ENCODE data around the gene BUD31. TPM values are rescaled to one million over a fixed set of nuclear protein-coding genes. Genes with fewer than 3 reads are reported as not detected.

BUD31 gene
- total and polyA plus RNA-seq, 2 experiments from 2014 or later: 77.1 to 247 TPM

- TF ChIP-seq REST (IDR thresholded peaks at IDR 0.05; ENCODE audit: unreplicated experiment) (peak; percentile 19), ETS1 (IDR thresholded peaks at IDR 0.05) (peak; percentile 93), CREB1 (CRISPR knock-in tag; IDR thresholded peaks at IDR 0.05; ENCODE audit: low read depth) (peak; percentile 48; the same call in 1 of the 2 replicates), ZNF114 (CRISPR knock-in tag; IDR thresholded peaks at IDR 0.05) (no peak), EZH2phosphoT487 (IDR thresholded peaks at IDR 0.05; ENCODE audit: unreplicated experiment) (no peak), ZNF331 (CRISPR knock-in tag; IDR thresholded peaks at IDR 0.05; ENCODE audit: low read depth) (no peak), ZNF462 (CRISPR knock-in tag; IDR thresholded peaks at IDR 0.05) (no peak), EZH2 (IDR thresholded peaks at IDR 0.05; ENCODE audit: low read depth, unreplicated experiment) (no peak), CTCF (conservative IDR thresholded peaks at IDR 0.05; ENCODE audit: low read depth in 2 of 2) (no peak), JUNB (IDR thresholded peaks at IDR 0.05; ENCODE audit: unreplicated experiment) (no peak), POLR2AphosphoS5 (IDR thresholded peaks at IDR 0.05; ENCODE audit: low read depth) (peak; percentile 84), STAT1 (IDR thresholded peaks at IDR 0.05; ENCODE audit: unreplicated experiment) (no peak), NANOG (IDR thresholded peaks at IDR 0.05; ENCODE audit: borderline replicate concordance) (no peak)
- ATAC-seq: peak; percentile 93
- Histone ChIP-seq H3F3A (replicated peaks; ENCODE audit: low read depth) (peaks cover 20% of the 10 kb centered on the region; the same call in 1 of the 2 replicates), H3K79me2 (replicated peaks; ENCODE audit: insufficient read depth) (peaks cover 70% of the 10 kb centered on the region), H3K36me3 (ENCODE audit: insufficient read depth) (peaks cover 22% of the 10 kb centered on the region), H4K20me1 (replicated peaks; ENCODE audit: insufficient read depth) (peaks cover 32% of the 10 kb centered on the region), H3K4me3 (peak within 1 kb of the TSS; percentile 97), H3K9me2 (ENCODE audit: insufficient read depth) (no peaks in the 10 kb centered on the region), H3K27ac (ENCODE audit: low read depth) (peak within 1 kb of the TSS; percentile 97), H3K4me1 (ENCODE audit: insufficient read depth) (peaks cover 19% of the 10 kb centered on the region), H3K27me3 (ENCODE audit: insufficient read depth) (no peaks in the 10 kb centered on the region), H3K4me2 (peak within 1 kb of the TSS; percentile 99), H2AFZ (peak within 1 kb of the TSS; percentile 95)
- DNase-seq (ENCODE audit: low spot score): peak; percentile 98
- peaks cover 48% of the 10 kb centered on the region for H3K36me3 Mint-ChIP-seq (ENCODE audit: low read depth)
- H3K27ac Mint-ChIP-seq: peak within 1 kb of the TSS; percentile 99
- H3K4me3 Mint-ChIP-seq: peak within 1 kb of the TSS; percentile 98
- H3K27me3 Mint-ChIP-seq (ENCODE audit: insufficient read depth, low read depth, poor library complexity): peaks cover 9% of the 10 kb centered on the region
- H3K4me1 Mint-ChIP-seq: peaks cover 19% of the 10 kb centered on the region
- no peaks in the 10 kb centered on the region; the same call in 2 of the 3 replicates for H3K9me3 Mint-ChIP-seq
These were observed 30.1 kb downstream of the BUD31 start, which contains the start of the genes CPSF4 and PTCD1 for GRCh38 chr7:99438573-99439480. CPSF4 (plus strand) TSS chr7:99438943; CDS start chr7:99439083, 140 bp downstream. PTCD1 (minus strand) TSS chr7:99438798; CDS start chr7:99435242, 3,556 bp downstream.
